Liver (tissue), 9 donors: ENCODE results near the gene C11orf98. TPM values are rescaled to one million over a fixed set of nuclear protein-coding genes. Genes with fewer than 3 reads are reported as not detected.

Experiments
- DNase-seq: peaks from one replicate; pipeline ENCODE4 v3.0.0-alpha.2; 2017; ENCODE audit warnings: low spot score
- H3K27ac ChIP-seq, 2 donors: one replicate each; pipeline ENCODE4 v1.7.0; 2013; ENCODE audit warnings: inconsistent platforms in 2 of 2, low read length in 2 of 2, control low read depth in 1 of 2, low read depth in 1 of 2, mild to moderate bottlenecking in 1 of 2
- H3K27me3 ChIP-seq, 4 donors: one replicate each; pipeline versions ENCODE4 v1.6.1 to v1.7.0; 2013; ENCODE audit warnings: low read length in 3 of 4, inconsistent platforms in 1 of 4, mild to moderate bottlenecking in 1 of 4, moderate library complexity in 1 of 4; ENCODE audit not compliant: control insufficient read depth in 4 of 4, insufficient read depth in 4 of 4
- H3K36me3 ChIP-seq, 4 donors: one replicate each; pipeline versions ENCODE4 v1.6.1 to v1.7.0; 2013; ENCODE audit warnings: low read length in 3 of 4, mild to moderate bottlenecking in 3 of 4, low read depth in 1 of 4, moderate library complexity in 1 of 4; ENCODE audit not compliant: control insufficient read depth in 4 of 4, insufficient read depth in 3 of 4
- H3K4me1 ChIP-seq, 4 donors: one replicate each; pipeline versions ENCODE4 v1.6.1 to v1.7.0; 2013; ENCODE audit warnings: low read length in 3 of 4, mild to moderate bottlenecking in 3 of 4, moderate library complexity in 1 of 4; ENCODE audit not compliant: control insufficient read depth in 4 of 4, insufficient read depth in 4 of 4
- H3K4me3 ChIP-seq, 3 donors: one replicate each; pipeline versions ENCODE4 v1.6.1 to v1.7.0; 2013; ENCODE audit warnings: low read length in 3 of 3, control low read depth in 1 of 3, low read depth in 1 of 3, mild to moderate bottlenecking in 1 of 3
- H3K9ac ChIP-seq, 2 donors: one replicate each; pipeline ENCODE4 v1.7.0; 2013; ENCODE audit warnings: low read length in 2 of 2, mild to moderate bottlenecking in 2 of 2, moderate library complexity in 2 of 2, control low read depth in 1 of 2, low read depth in 1 of 2
- H3K9me3 ChIP-seq, 4 donors: one replicate each; pipeline versions ENCODE4 v1.6.1 to v1.7.0; 2013; ENCODE audit warnings: low read length in 3 of 4; ENCODE audit not compliant: control insufficient read depth in 4 of 4
- ATF3 ChIP-seq: IDR thresholded peaks from 2 replicates; pipeline ENCODE4 v1.6.1; 2016; ENCODE audit warnings: antibody characterized with exemption
- CTCF ChIP-seq: fragments of 150-350 bp; IDR thresholded peaks from 2 replicates; pipeline ENCODE4 v1.5.1; 2017; ENCODE audit warnings: improper control_type of control experiment, low read depth, low read length; ENCODE audit not compliant: missing input control
- EGR1 ChIP-seq, 2 donors: IDR thresholded peaks; 2 replicates each; pipeline ENCODE4 v1.6.1; 2016 to 2018; ENCODE audit warnings: antibody characterized with exemption in 2 of 2, low read depth in 2 of 2
- FOXA1 ChIP-seq: IDR thresholded peaks from 2 replicates; pipeline ENCODE4 v1.6.1; 2016; ENCODE audit warnings: antibody characterized with exemption
- FOXA2 ChIP-seq: IDR thresholded peaks from 2 replicates; pipeline ENCODE4 v1.6.1; 2016; ENCODE audit warnings: antibody characterized with exemption
- GABPA ChIP-seq, 2 donors: IDR thresholded peaks in 1 of 2; conservative IDR thresholded peaks in 1 of 2; 2 replicates each; pipeline ENCODE4 v1.6.1; 2016; ENCODE audit warnings: antibody characterized with exemption in 2 of 2, mild to moderate bottlenecking in 1 of 2, moderate library complexity in 1 of 2
- HNF4A ChIP-seq, 2 donors: conservative IDR thresholded peaks; 2 replicates each; pipeline ENCODE4 v1.6.1; 2016; ENCODE audit warnings: antibody characterized with exemption in 2 of 2, mild to moderate bottlenecking in 2 of 2
- HNF4G ChIP-seq: IDR thresholded peaks from 2 replicates; pipeline ENCODE4 v1.6.1; 2016; ENCODE audit warnings: antibody characterized with exemption
- JUND ChIP-seq, 2 donors: IDR thresholded peaks; 2 replicates each; pipeline ENCODE4 v1.6.1; 2016; ENCODE audit warnings: antibody characterized with exemption in 2 of 2
- MAX ChIP-seq: IDR thresholded peaks from 2 replicates; pipeline ENCODE4 v1.6.1; 2016; ENCODE audit warnings: antibody characterized with exemption
- NR2F2 ChIP-seq: IDR thresholded peaks from 2 replicates; pipeline ENCODE4 v1.6.1; 2016; ENCODE audit warnings: antibody characterized with exemption
- RAD21 ChIP-seq, 2 donors: IDR thresholded peaks; 2 replicates each; pipeline ENCODE4 v1.6.1; 2016; ENCODE audit warnings: antibody characterized with exemption in 2 of 2, mild to moderate bottlenecking in 2 of 2
- REST ChIP-seq: IDR thresholded peaks from 2 replicates; pipeline ENCODE4 v1.6.1; 2016; ENCODE audit warnings: antibody characterized with exemption, mild to moderate bottlenecking
- RXRA ChIP-seq, 2 donors: IDR thresholded peaks; 2 replicates each; pipeline ENCODE4 v1.6.1; 2017 to 2018; ENCODE audit warnings: antibody characterized with exemption in 2 of 2, mild to moderate bottlenecking in 1 of 2
- SP1 ChIP-seq: IDR thresholded peaks from 2 replicates; pipeline ENCODE4 v1.6.1; 2018; ENCODE audit warnings: antibody characterized with exemption, mild to moderate bottlenecking
- TAF1 ChIP-seq: conservative IDR thresholded peaks from 2 replicates; pipeline ENCODE4 v1.6.1; 2016; ENCODE audit warnings: antibody characterized with exemption, mild to moderate bottlenecking
- YY1 ChIP-seq: IDR thresholded peaks from 2 replicates; pipeline ENCODE4 v1.6.1; 2016; ENCODE audit warnings: antibody characterized with exemption, mild to moderate bottlenecking
- ZBTB33 ChIP-seq: IDR thresholded peaks from 2 replicates; pipeline ENCODE4 v1.6.1; 2016; ENCODE audit warnings: antibody characterized with exemption
- WGBS: extraction: QIAGEN DNeasy Blood & Tissue Kit; methylation state at CpG from one replicate; pipeline ENCODE4 v1.1.7; 2013; 5-methylcytosine and 5-hydroxymethylcytosine counted together
- polyA plus RNA-seq, 2 donors: library from polyadenylated mRNA; stranded (reverse) in 1 of 2; unstranded in 1 of 2; fragments of 200-250 nt in 1 of 2; fragments of >200 nt in 1 of 2; fragmentation: Nextera tagmentation in 1 of 2; extraction: Ambion mirVana in 1 of 2; gene quantifications; one replicate each; pipeline versions ENCODE4 v1.2.1 to v1.2.3, GENCODE V29; 2013 to 2015
- total RNA-seq, 2 donors: library from RNA; depleted of rRNA; stranded (reverse); fragments of >200 nt; gene quantifications; one replicate each; pipeline ENCODE4 v1.2.3, GENCODE V29; 2014
- donor health status: healthy.
- donor health status: healthy.
- donor health status: healthy.
- donor health status: healthy.
- donor health status: healthy.

C11orf98 gene
- total and polyA plus RNA-seq, 4 donors, result 16.5 to 49.9 (median 30.7) TPM

GRCh38 chr11:62656796-62657429 is 8.1 kb downstream of the C11orf98 start:
- DNase-seq, result no peak
- Histone ChIP-seq H3K9ac (no peak overlapping the region), H3K9me3 (no peaks in the 10 kb centered on the region), H3K27ac (no peak overlapping the region), H3K4me3 (no peak overlapping the region), H3K4me1 (peaks cover 0 to 9% (median 8%) of the 10 kb centered on the region in 4 donors), H3K36me3 (no peaks in the 10 kb centered on the region), H3K27me3 (no peaks in the 10 kb centered on the region)
- 76% methylated on average over 5 of the region's 5 CpGs for WGBS
- TF ChIP-seq ZBTB33 (no peak), RXRA (IDR thresholded peaks at IDR 0.05) (no peak), HNF4A (conservative IDR thresholded peaks at IDR 0.05) (no peak), EGR1 (IDR thresholded peaks at IDR 0.05; ENCODE audit: low read depth in 2 of 2) (no peak), YY1 (no peak), NR2F2 (no peak), FOXA2 (no peak), GABPA (IDR thresholded peaks at IDR 0.05 in 1 of 2, conservative IDR thresholded peaks at IDR 0.05 in 1 of 2) (no peak), CTCF (no peak), ATF3 (no peak), TAF1 (no peak), REST (no peak), FOXA1 (no peak), HNF4G (no peak), MAX (no peak), RAD21 (IDR thresholded peaks at IDR 0.05) (no peak), JUND (IDR thresholded peaks at IDR 0.05) (no peak), SP1 (no peak)
